Ovary (tissue), 9 donors: ENCODE measurements around the gene USP6. TPM values are rescaled to one million over a fixed set of nuclear protein-coding genes. Genes with fewer than 3 reads are reported as not detected.
"Not testable (repeated sequence)": the region's sequence is repeated elsewhere in the genome, so short reads cannot be mapped to it uniquely, and the experiment has no call there.

ENCODE experiments used
- DNase-seq, 5 donors: peaks; one replicate each; pipeline ENCODE4 v3.0.0-alpha.2; 2019 to 2020
- H3K27ac ChIP-seq, 2 donors: fragments of 200-600 bp; one replicate each; pipeline versions ENCODE4 v1.5.1 to v1.8.0; 2019 to 2022
- H3K27me3 ChIP-seq: fragments of 200-600 bp; one replicate; pipeline ENCODE4 v1.8.0; 2022
- H3K36me3 ChIP-seq: fragments of 200-600 bp; sonication (generic); one replicate; pipeline ENCODE4 v1.5.1; 2019
- H3K4me1 ChIP-seq: one replicate; pipeline ENCODE4 v1.8.1; 2013; ENCODE audit warnings: mild to moderate bottlenecking, moderate library complexity; ENCODE audit not compliant: insufficient read depth
- H3K4me3 ChIP-seq: fragments of 200-600 bp; sonication (generic); one replicate; pipeline ENCODE4 v1.5.1; 2017
- H3K9me3 ChIP-seq, 2 donors: fragments of 200-600 bp in 1 of 2; sonication (generic) in 1 of 2; one replicate each; pipeline versions ENCODE4 v1.5.1 to v1.8.1; 2013 to 2019; ENCODE audit warnings: mild to moderate bottlenecking in 1 of 2, moderate library complexity in 1 of 2
- CTCF ChIP-seq, 3 donors: fragments of 450-650 bp in 2 of 3; fragments of 200-600 bp in 1 of 3; IDR thresholded peaks; one replicate each; pipeline versions ENCODE4 v1.5.1 to v1.8.0; 2016 to 2022; ENCODE audit warnings: antibody characterized with exemption in 3 of 3, mild to moderate bottlenecking in 1 of 3
- EP300 ChIP-seq: sonication (generic); formaldehyde crosslinking; IDR thresholded peaks from one replicate; pipeline ENCODE4 v1.6.1; 2017; ENCODE audit warnings: antibody characterized with exemption
- POLR2A ChIP-seq: fragments of 450-650 bp; IDR thresholded peaks from one replicate; pipeline ENCODE4 v1.6.1; 2017; ENCODE audit warnings: antibody characterized with exemption, mild to moderate bottlenecking, moderate library complexity
- WGBS, 3 donors: extraction: QIAGEN DNeasy Blood & Tissue Kit in 1 of 3; methylation state at CpG; one replicate each; pipeline versions ENCODE4 v1.1.5 to v1.1.7; 2013 to 2017; 5-methylcytosine and 5-hydroxymethylcytosine counted together
- intact Hi-C, 4 donors: fragments of 100-400 bp; cut with DNase I; formaldehyde crosslinking; loops; one replicate each; pipeline versions ENCODE4 v1.11.0 to v1.15.1; 2022 to 2023
- polyA plus RNA-seq, 2 donors: library from polyadenylated mRNA; stranded (reverse); fragments of 200-250 nt in 1 of 2; fragments of 350-450 nt in 1 of 2; fragmentation: Illumina TruSeq in 1 of 2; extraction: RNeasy Lipid Tissue Mini Kit (QIAGEN cat#74804) in 1 of 2; gene quantifications; one replicate each; pipeline ENCODE4 v1.2.3, GENCODE V29; 2013 to 2014
- small RNA-seq: library from RNA; depleted of rRNA; stranded (forward); fragments of <200 nt; gene quantifications from one replicate; pipeline ENCODE3, GENCODE V24; 2016
- total RNA-seq, 7 donors: library from RNA; depleted of rRNA in 2 of 7; stranded (reverse); fragments of >200 nt in 2 of 7; fragmentation: NEBNext Ultra II Directional in 3 of 7; extraction: Animal tissue kit (Norgen Biotek cat#: 25700) in 3 of 7; gene quantifications; one replicate each; pipeline versions ENCODE4 v1.1.0 to v1.2.4, GENCODE V29; 2016 to 2023
- donor health status: DM: no; HTN: no; CAD: no; lungs with moderate emphysema.
- donor health status: DM: no; HTN: no; CAD: no.
- donor health status: Bipolar disorder and iron deficiency.
- donor health status: DM: yes; HTN: yes; CAD: no.
- donor health status: DM: no; HTN: no; CAD: no.
- donor health status: DM: yes; HTN: yes; CAD: no.

Gene USP6
- total and polyA plus RNA-seq, 9 donors: under 0.01 to 2.0 (median 0.68) TPM

- Histone ChIP-seq H3K4me1 (no peaks in the 10 kb centered on the region), H3K4me3 (no peak overlapping the region), H3K27ac (no peak overlapping the region), H3K9me3 (no peaks in the 10 kb centered on the region), H3K36me3 (no peaks in the 10 kb centered on the region), H3K27me3 (no peaks in the 10 kb centered on the region)
- 94 to 96% (median 94%) methylated on average over 6 of the region's 6 CpGs for WGBS, 3 donors
- no peak for TF ChIP-seq EP300
- no peak for TF ChIP-seq POLR2A
- no peak for TF ChIP-seq CTCF (IDR thresholded peaks at IDR 0.05)
- no peak for DNase-seq
- intact Hi-C loops: no loop called here
Measured at GRCh38 chr17:5219536-5219935, 103.7 kb downstream of the USP6 start.

- TF ChIP-seq EP300: no peak
- TF ChIP-seq CTCF (IDR thresholded peaks at IDR 0.05): no peak
- TF ChIP-seq POLR2A: no peak
- Histone ChIP-seq H3K9me3 (no peaks in the 10 kb centered on the region), H3K4me1 (no peaks in the 10 kb centered on the region), H3K27ac (no peak overlapping the region), H3K4me3 (no peak overlapping the region), H3K27me3 (no peaks in the 10 kb centered on the region), H3K36me3 (no peaks in the 10 kb centered on the region)
- 70 to 83% (median 75%) methylated on average over 5 of the region's 5 CpGs for WGBS, 3 donors
- intact Hi-C loops: no loop called here
- no peak for DNase-seq
Measured at GRCh38 chr17:5220074-5220473, 104.2 kb downstream of the USP6 start.

- H3K4me3 ChIP-seq, H3K27me3 ChIP-seq, DNase-seq, H3K9me3 ChIP-seq, H3K27ac ChIP-seq, H3K36me3 ChIP-seq, intact Hi-C loops, H3K4me1 ChIP-seq: not testable (repeated sequence)
- WGBS, 3 donors: 92 to 94% (median 93%) methylated on average over 12 of the region's 12 CpGs
Measured at GRCh38 chr17:5221912-5222311, 106.1 kb downstream of the USP6 start.

Small RNA genes lying within 50 kb of the gene (small RNA-seq; reads per million reads assigned to genes)
- gene AC012146.4: not detected

Other genes starting within 250 kb of the USP6 start
- gene C17orf107, start 216.5 kb upstream of the USP6 start, total RNA-seq: 10 to 100 TPM in 2 of 7 donors, 1 to 10 TPM in 5; 6.0 to 11.8 (median 8.6) TPM
- gene C17orf107, start 216.5 kb upstream of the USP6 start, polyA plus RNA-seq: 1 to 10 TPM; 1.1 to 4.4 TPM
- gene CHRNE, start 212.9 kb upstream of the USP6 start, total RNA-seq: 1 to 10 TPM in 4 of 7 donors, under 1 TPM in 3; 0.34 to 1.4 (median 1.0) TPM
- 1 to 10 TPM in 1 of 2 donors, under 1 TPM in 1; 0.53 to 1.1 TPM for gene CHRNE, start 212.9 kb upstream of the USP6 start, polyA plus RNA-seq
- gene GP1BA, start 183.8 kb upstream of the USP6 start, total RNA-seq: under 1 TPM in 1 of 7 donors, not detected in 6; 0.10 TPM
- under 1 TPM in 1 of 2 donors, not detected in 1; 0.04 TPM for gene GP1BA, start 183.8 kb upstream of the USP6 start, polyA plus RNA-seq
- gene SLC25A11, start 176.0 kb upstream of the USP6 start, total RNA-seq: 10 to 100 TPM; 18.7 to 55.4 (median 42.3) TPM
- gene SLC25A11, start 176.0 kb upstream of the USP6 start, polyA plus RNA-seq: 10 to 100 TPM; 12.7 to 44.1 TPM
- gene RNF167, start 175.8 kb upstream of the USP6 start, total RNA-seq: 10 to 100 TPM; 22.7 to 89.6 (median 78.1) TPM
- 100 to 1,000 TPM in 1 of 2 donors, 10 to 100 TPM in 1; 91.8 to 221 TPM for gene RNF167, start 175.8 kb upstream of the USP6 start, polyA plus RNA-seq
- gene PFN1, start 167.5 kb upstream of the USP6 start, total RNA-seq: 100 to 1,000 TPM; 201 to 415 (median 323) TPM
- gene PFN1, start 167.5 kb upstream of the USP6 start, polyA plus RNA-seq: 100 to 1,000 TPM; 254 to 542 TPM
- 1 to 10 TPM; 2.5 to 6.1 (median 4.1) TPM for gene ENO3, start 164.9 kb upstream of the USP6 start, total RNA-seq
- gene ENO3, start 164.9 kb upstream of the USP6 start, polyA plus RNA-seq: 1 to 10 TPM; 1.8 to 5.0 TPM
- 10 to 100 TPM; 30.4 to 55.2 (median 38.6) TPM for gene SPAG7, start 148.2 kb upstream of the USP6 start, total RNA-seq
- 10 to 100 TPM; 31.7 to 60.6 TPM for gene SPAG7, start 148.2 kb upstream of the USP6 start, polyA plus RNA-seq
- gene CAMTA2, start 128.4 kb upstream of the USP6 start, total RNA-seq: 10 to 100 TPM; 10.2 to 71.2 (median 35.7) TPM
- gene CAMTA2, start 128.4 kb upstream of the USP6 start, polyA plus RNA-seq: 10 to 100 TPM; 21.6 to 33.0 TPM
- 1 to 10 TPM in 6 of 7 donors, under 1 TPM in 1; 0.95 to 5.0 (median 1.9) TPM for gene INCA1, start 118.5 kb upstream of the USP6 start, total RNA-seq
- gene INCA1, start 118.5 kb upstream of the USP6 start, polyA plus RNA-seq: 1 to 10 TPM; 1.5 to 2.8 TPM
- 100 to 1,000 TPM in 4 of 7 donors, 10 to 100 TPM in 3; 17.5 to 129 (median 105) TPM for gene KIF1C, start 118.1 kb upstream of the USP6 start, total RNA-seq
- gene KIF1C, start 118.1 kb upstream of the USP6 start, polyA plus RNA-seq: 10 to 100 TPM; 31.5 to 60.1 TPM
- gene SLC52A1, start 80.6 kb upstream of the USP6 start, total RNA-seq: 1 to 10 TPM in 1 of 7 donors, under 1 TPM in 3, not detected in 3; 0.08 to 1.0 (median 0.19) TPM
- gene SLC52A1, start 80.6 kb upstream of the USP6 start, polyA plus RNA-seq: not detected
- 1 to 10 TPM; 3.6 to 8.4 (median 7.6) TPM for gene ZFP3, start 37.6 kb upstream of the USP6 start, total RNA-seq
- 1 to 10 TPM; 3.3 to 6.5 TPM for gene ZFP3, start 37.6 kb upstream of the USP6 start, polyA plus RNA-seq
- 10 to 100 TPM in 4 of 7 donors, 1 to 10 TPM in 3; 7.8 to 15.3 (median 11.1) TPM for gene ZNF232, start 4.2 kb upstream of the USP6 start, total RNA-seq
- 10 to 100 TPM in 1 of 2 donors, 1 to 10 TPM in 1; 9.1 to 11.8 TPM for gene ZNF232, start 4.2 kb upstream of the USP6 start, polyA plus RNA-seq
- 10 to 100 TPM; 16.9 to 35.6 (median 21.9) TPM for gene ZNF594, start 75.8 kb downstream of the USP6 start, total RNA-seq
- gene ZNF594, start 75.8 kb downstream of the USP6 start, polyA plus RNA-seq: 1 to 10 TPM; 6.4 to 7.4 TPM
- gene SCIMP, start 118.8 kb downstream of the USP6 start, total RNA-seq: 1 to 10 TPM in 6 of 7 donors, under 1 TPM in 1; 0.60 to 3.6 (median 1.3) TPM
- 1 to 10 TPM in 1 of 2 donors, under 1 TPM in 1; 0.45 to 8.3 TPM for gene SCIMP, start 118.8 kb downstream of the USP6 start, polyA plus RNA-seq
- 10 to 100 TPM; 19.5 to 48.7 (median 40.5) TPM for gene RABEP1, start 166.3 kb downstream of the USP6 start, total RNA-seq
- 10 to 100 TPM; 15.1 to 36.6 TPM for gene RABEP1, start 166.3 kb downstream of the USP6 start, polyA plus RNA-seq